Lower leg skin (tissue), 4 donors: ENCODE measurements around the gene MAGI2. TPM values are rescaled to one million over a fixed set of nuclear protein-coding genes. Genes with fewer than 3 reads are reported as not detected.

ENCODE experiments used
- DNase-seq, 2 donors: peaks; one replicate each; pipeline ENCODE4 v3.0.0-alpha.2; 2019; ENCODE audit warnings: low spot score in 2 of 2
- H3K4me3 ChIP-seq: fragments of 200-600 bp; sonication (generic); 2 replicates; pipeline ENCODE4 v1.5.1; 2017; ENCODE audit warnings: mild to moderate bottlenecking, low read depth; ENCODE audit not compliant: poor library complexity, severe bottlenecking
- CTCF ChIP-seq, 3 donors: fragments of 450-650 bp; IDR thresholded peaks; one replicate each; pipeline ENCODE4 v1.5.1; 2016; ENCODE audit warnings: antibody characterized with exemption in 3 of 3, mild to moderate bottlenecking in 3 of 3, moderate library complexity in 2 of 3
- POLR2A ChIP-seq, 2 donors: fragments of 450-650 bp; IDR thresholded peaks; one replicate each; pipeline ENCODE4 v1.6.1; 2016 to 2017; ENCODE audit warnings: antibody characterized with exemption in 2 of 2, mild to moderate bottlenecking in 1 of 2, moderate library complexity in 1 of 2
- WGBS, 2 donors: methylation state at CpG; one replicate each; pipeline ENCODE4 v1.1.5; 2018; 5-methylcytosine and 5-hydroxymethylcytosine counted together
- intact Hi-C: fragments of 100-400 bp; cut with DNase I; formaldehyde crosslinking; loops from one replicate; pipeline ENCODE4 v1.15.0; 2023; ENCODE audit warnings: low total_unique reads
- total RNA-seq, 4 donors: library from RNA; depleted of rRNA; stranded (reverse); fragments of >200 nt; gene quantifications; one replicate each; pipeline ENCODE4 v1.1.0, GENCODE V29; 2016

Gene MAGI2
- total RNA-seq, 4 donors from 2014 or later, result 1.6 to 3.0 (median 2.1) TPM

- DNase-seq, result no peak
- intact Hi-C loops, result no loop called here
- WGBS, 2 donors, result 73 to 78% methylated on average over 1 of the region's 1 CpG
- H3K4me3 ChIP-seq, result no peak overlapping the region
- no peak for TF ChIP-seq CTCF (IDR thresholded peaks at IDR 0.05)
- no peak for TF ChIP-seq POLR2A (IDR thresholded peaks at IDR 0.05)
Observed at GRCh38 chr7:78427209-78427608, 1026.3 kb downstream of the MAGI2 start.

GRCh38 chr7:78420001-78420400 lies 1033.5 kb downstream of the MAGI2 start:
- TF ChIP-seq CTCF (IDR thresholded peaks at IDR 0.05) (no peak), POLR2A (IDR thresholded peaks at IDR 0.05) (no peak)
- no peak for DNase-seq
- intact Hi-C loops, result no loop called here
- no peak overlapping the region for H3K4me3 ChIP-seq
- 29 to 39% methylated on average over 1 of the region's 1 CpG for WGBS, 2 donors

GRCh38 chr7:78417180-78417853 lies 1036.2 kb downstream of the MAGI2 start:
- TF ChIP-seq POLR2A (IDR thresholded peaks at IDR 0.05) (no peak), CTCF (IDR thresholded peaks at IDR 0.05) (no peak)

GRCh38 chr7:78413568-78413967 lies 1039.9 kb downstream of the MAGI2 start:
- intact Hi-C loops, result no loop called here
- DNase-seq, result no peak
- TF ChIP-seq POLR2A (IDR thresholded peaks at IDR 0.05), result no peak
- TF ChIP-seq CTCF (IDR thresholded peaks at IDR 0.05), result no peak
- H3K4me3 ChIP-seq, result no peak overlapping the region
- 77 to 91% methylated on average over 3 of the region's 3 CpGs for WGBS, 2 donors

More at GRCh38 chr7:78417180-78417853, 1036.2 kb downstream of the MAGI2 start:
- DNase-seq, result no peak
- H3K4me3 ChIP-seq, result no peak overlapping the region
- 76 to 82% methylated on average over 4 of the region's 4 CpGs for WGBS, 2 donors
- intact Hi-C loops, result no loop called here

GRCh38 chr7:78412216-78412858 lies 1041.1 kb downstream of the MAGI2 start:
- no peak overlapping the region for H3K4me3 ChIP-seq
- TF ChIP-seq POLR2A (IDR thresholded peaks at IDR 0.05) (no peak), CTCF (IDR thresholded peaks at IDR 0.05) (no peak)
- WGBS, 2 donors, result 58 to 65% methylated on average over 3 of the region's 3 CpGs

More at GRCh38 chr7:78412216-78412858, 1041.1 kb downstream of the MAGI2 start:
- intact Hi-C loops, result no loop called here
- no peak for DNase-seq
